ENCODE results near the gene BRSK2.

Gene BRSK2

DNA sequence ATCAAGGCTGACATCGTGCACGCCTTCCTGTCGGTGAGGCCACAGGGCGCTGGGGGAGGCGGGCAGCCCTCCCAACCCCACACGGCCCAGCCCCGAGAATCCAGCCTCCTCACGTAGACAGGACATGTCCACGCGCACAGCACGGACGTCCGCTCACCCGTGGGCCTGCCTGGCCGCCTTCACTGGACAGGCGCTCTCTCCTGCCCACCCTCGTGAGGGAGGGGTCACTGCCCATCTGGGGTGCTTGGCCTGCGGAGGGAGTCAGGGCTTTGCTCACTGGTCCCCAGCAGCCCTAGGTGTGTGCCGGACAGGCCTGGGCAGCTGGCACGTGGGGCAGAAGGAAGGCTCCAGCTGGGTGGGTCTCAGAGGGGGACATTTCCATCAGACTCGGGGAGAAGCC is 64.8 kb downstream of the BRSK2 start:
- no peak for DNase-seq (ENCODE audit: low read depth)
- TF ChIP-seq, protein P1, sequence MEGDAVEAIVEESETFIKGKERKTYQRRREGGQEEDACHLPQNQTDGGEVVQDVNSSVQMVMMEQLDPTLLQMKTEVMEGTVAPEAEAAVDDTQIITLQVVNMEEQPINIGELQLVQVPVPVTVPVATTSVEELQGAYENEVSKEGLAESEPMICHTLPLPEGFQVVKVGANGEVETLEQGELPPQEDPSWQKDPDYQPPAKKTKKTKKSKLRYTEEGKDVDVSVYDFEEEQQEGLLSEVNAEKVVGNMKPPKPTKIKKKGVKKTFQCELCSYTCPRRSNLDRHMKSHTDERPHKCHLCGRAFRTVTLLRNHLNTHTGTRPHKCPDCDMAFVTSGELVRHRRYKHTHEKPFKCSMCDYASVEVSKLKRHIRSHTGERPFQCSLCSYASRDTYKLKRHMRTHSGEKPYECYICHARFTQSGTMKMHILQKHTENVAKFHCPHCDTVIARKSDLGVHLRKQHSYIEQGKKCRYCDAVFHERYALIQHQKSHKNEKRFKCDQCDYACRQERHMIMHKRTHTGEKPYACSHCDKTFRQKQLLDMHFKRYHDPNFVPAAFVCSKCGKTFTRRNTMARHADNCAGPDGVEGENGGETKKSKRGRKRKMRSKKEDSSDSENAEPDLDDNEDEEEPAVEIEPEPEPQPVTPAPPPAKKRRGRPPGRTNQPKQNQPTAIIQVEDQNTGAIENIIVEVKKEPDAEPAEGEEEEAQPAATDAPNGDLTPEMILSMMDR (IDR thresholded peaks at IDR 0.05; ENCODE audit: control insufficient read depth, insufficient read depth, low read depth, low read length, missing control alignments) = no peak
- no peak overlapping the region for H3K4me3 ChIP-seq (ENCODE audit: control insufficient read depth, low read depth, low read length)

DNA sequence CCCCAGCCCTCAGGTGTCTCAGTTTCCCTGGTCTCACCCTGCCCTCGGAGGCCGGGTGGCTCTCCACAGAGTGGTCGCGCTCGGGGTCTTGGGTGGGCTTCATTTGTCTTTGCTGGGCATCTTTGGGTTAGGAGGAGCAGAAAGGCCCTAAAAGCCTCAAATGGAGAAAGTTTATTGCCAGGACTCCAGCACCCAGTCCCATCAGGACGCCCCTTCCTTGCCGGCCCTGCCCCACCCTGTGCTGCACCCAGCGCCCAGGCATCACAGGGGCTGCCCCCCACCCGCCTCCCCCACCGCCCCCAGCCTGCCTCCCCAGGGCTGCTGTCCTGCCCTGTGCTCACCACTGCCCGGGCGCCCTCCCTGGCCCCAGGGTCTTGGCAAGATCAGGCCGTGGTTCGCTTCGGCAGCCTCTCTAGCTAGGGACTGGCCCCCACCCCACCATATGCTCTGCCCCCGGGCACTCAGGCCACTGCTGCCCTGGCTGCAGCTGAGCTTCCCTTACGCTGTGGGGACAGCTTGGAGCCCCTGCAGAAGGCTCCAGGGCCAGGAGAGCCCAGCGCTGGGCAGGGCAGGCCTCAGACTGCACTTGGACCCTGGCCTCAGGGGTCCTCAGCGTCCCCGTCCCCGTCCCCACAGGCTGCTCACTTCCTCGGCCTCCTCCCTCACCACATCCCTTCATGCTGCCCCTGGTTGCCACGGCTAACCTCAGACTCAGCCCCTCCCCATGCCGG is 65.5 kb downstream of the BRSK2 start:
- no peak for DNase-seq (ENCODE audit: low read depth)
- TF ChIP-seq, protein P1 (IDR thresholded peaks at IDR 0.05; ENCODE audit: control insufficient read depth, insufficient read depth, low read depth, low read length, missing control alignments) = no peak
- H3K4me3 ChIP-seq (ENCODE audit: control insufficient read depth, low read depth, low read length) = no peak overlapping the region

DNA sequence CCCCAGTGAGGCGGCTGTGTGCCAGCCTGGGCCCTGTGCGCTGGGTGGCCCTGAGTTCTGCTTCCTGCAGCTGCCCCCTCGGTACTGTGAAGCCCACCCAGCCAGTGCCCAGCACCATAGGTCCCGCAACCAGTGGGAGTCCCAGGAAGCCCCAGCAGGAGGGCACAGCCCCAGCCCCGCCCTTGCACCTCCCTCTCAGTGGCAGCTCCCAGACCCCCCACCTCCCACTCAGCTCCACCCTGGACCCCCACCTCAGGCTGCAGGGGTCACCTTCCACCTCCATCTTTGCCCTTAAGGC is 66.0 kb downstream of the BRSK2 start:
- no peak overlapping the region for H3K4me3 ChIP-seq (ENCODE audit: control insufficient read depth, low read depth, low read length)
- DNase-seq (ENCODE audit: low read depth) = no peak
- TF ChIP-seq, protein P1 (IDR thresholded peaks at IDR 0.05; ENCODE audit: control insufficient read depth, insufficient read depth, low read depth, low read length, missing control alignments) = no peak

DNA sequence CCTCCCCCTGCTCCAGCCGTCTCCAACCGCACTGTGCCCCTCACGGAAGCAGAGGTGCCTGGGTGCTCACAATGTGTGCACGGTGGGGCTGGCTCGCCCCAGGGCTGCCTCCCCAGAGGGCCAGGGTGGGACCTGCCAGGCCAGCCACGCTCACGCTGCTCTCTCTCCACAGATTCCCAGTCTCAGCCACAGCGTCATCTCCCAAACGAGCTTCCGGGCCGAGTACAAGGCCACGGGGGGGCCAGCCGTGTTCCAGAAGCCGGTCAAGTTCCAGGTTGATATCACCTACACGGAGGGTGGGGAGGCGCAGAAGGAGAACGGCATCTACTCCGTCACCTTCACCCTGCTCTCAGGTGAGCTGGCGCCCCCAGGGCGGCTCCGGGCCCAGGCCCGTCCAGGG is 66.4 kb downstream of the BRSK2 start:
- no peak for DNase-seq (ENCODE audit: low read depth)
- TF ChIP-seq, protein P1 (IDR thresholded peaks at IDR 0.05; ENCODE audit: control insufficient read depth, insufficient read depth, low read depth, low read length, missing control alignments) = no peak
- no peak overlapping the region for H3K4me3 ChIP-seq (ENCODE audit: control insufficient read depth, low read depth, low read length)

DNA sequence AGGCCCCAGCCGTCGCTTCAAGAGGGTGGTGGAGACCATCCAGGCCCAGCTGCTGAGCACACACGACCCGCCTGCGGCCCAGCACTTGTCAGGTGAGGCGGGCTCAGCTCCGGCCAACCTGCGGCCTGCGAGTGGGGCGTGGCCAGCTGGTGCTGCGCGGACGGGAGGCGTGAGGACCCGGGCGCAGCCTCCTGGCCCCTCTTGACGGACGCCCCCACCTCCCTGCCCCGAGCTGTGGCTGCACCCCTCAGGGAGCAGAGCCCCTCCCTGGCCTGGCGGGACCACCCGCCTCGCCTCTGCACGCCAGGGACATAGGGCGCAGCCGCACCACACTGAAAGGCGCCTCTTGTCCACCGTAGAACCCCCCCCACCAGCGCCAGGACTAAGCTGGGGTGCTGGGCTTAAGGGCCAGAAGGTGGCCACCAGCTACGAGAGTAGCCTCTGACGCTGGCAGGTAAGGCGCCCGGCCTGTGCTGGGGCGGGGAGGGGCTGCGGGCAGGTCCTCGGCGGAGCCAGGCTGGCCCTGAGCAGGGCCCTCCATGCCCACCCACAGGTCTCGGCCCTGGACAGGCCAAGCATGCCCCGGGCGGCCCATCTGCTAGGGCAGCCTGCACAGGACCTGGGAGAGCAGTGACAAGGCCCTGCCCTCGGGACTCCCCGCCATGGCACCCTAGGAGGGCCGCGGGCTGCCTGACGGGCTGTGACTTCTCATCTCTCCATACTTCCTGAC is 67.0 kb downstream of the BRSK2 start:
- no peak overlapping the region for H3K4me3 ChIP-seq (ENCODE audit: control insufficient read depth, low read depth, low read length)
- DNase-seq (ENCODE audit: low read depth) = no peak
- TF ChIP-seq, protein P1 (IDR thresholded peaks at IDR 0.05; ENCODE audit: control insufficient read depth, insufficient read depth, low read depth, low read length, missing control alignments) = no peak

DNA sequence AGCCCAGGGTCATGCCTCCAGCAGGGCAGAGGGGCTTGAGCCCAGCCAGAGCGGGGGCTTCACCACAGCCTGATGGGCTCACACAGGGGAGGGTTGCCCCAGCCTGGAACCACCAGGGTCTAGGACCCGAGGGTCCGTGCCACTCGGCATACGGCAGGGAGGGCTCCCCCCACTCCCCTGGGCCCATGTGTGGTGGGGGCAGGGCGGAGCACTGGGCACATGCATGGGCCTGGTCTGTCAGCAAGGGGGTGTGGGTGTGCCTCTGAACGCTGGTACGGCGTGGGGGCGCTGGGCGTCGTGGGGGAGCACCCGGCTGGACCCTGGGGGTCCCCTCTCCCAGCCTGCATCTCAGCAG is 67.6 kb downstream of the BRSK2 start:
- DNase-seq (ENCODE audit: low read depth) = no peak
- no peak overlapping the region for H3K4me3 ChIP-seq (ENCODE audit: control insufficient read depth, low read depth, low read length)
- TF ChIP-seq, protein P1 (IDR thresholded peaks at IDR 0.05; ENCODE audit: control insufficient read depth, insufficient read depth, low read depth, low read length, missing control alignments) = no peak
